ENCODE measurements around the gene LRRC32. TPM values are rescaled to one million over a fixed set of nuclear protein-coding genes. Genes with fewer than 3 reads are reported as not detected.
A peak's percentile ranks its signal among the peaks of the same experiment; 100 is the strongest.

The LRRC32 gene
- total RNA-seq, 2 experiments from 2014 or later = 4.7 to 5.7 TPM

DNA sequence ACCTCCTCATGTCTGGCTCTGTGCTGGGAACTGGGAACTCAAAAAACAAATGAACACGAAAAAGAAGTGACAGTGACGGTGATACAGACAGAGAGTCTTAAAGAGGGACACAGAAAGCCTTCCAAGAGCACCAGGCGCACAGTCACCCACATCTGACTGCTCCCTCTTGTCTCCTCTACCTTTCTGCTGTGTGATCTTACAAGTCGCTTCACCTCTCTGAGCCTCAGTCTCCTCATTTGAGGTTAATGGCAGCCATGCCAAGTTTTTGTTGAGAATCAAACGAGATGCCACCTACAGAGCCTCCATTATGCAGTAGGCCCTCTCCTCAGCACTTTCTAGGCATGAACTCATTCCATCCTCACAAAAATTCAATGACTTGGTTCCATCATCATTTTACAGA is 3.7 kb downstream of the LRRC32 start:
- ChIA-PET POLR2A (no interaction called here), CTCF (no interaction called here)
- Mint-ChIP-seq H3K4me1 (peaks cover 16% of the 10 kb centered on the region), H3K27me3 (peaks cover 26% of the 10 kb centered on the region), H3K9me3 (ENCODE audit: low read depth) (no peaks in the 10 kb centered on the region), H3K36me3 (ENCODE audit: low read depth) (no peaks in the 10 kb centered on the region), H3K4me3 (no peak overlapping the region), H3K27ac (no peak overlapping the region)
- DNase-seq (no peak), ATAC-seq (no peak)
- intact Hi-C loops (cut with DNase I, micrococcal nuclease) = no loop called here

DNA sequence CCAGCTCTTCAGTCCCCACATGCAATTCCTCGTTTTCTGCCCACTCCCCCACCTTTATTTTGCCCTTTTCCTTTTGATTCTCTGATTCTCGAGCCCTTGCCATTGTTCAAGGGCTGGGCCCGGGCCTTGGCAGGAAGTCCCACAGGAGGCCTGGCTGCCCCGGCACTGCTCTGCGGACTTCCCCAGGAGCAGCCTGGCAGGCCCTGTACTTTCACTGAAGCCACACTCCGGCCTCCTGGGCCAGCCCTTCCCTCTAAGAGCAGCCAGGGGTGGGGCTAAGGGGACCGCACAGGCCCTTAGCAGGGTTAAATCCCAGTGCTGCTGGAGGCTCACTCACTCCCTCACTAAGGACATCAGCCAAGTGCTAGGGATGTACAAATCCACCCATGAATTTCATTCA is 4.1 kb downstream of the LRRC32 start:
- Mint-ChIP-seq H3K27me3 (peaks cover 23% of the 10 kb centered on the region), H3K4me1 (peaks cover 16% of the 10 kb centered on the region), H3K36me3 (ENCODE audit: low read depth) (no peaks in the 10 kb centered on the region), H3K27ac (no peak overlapping the region), H3K9me3 (ENCODE audit: low read depth) (no peaks in the 10 kb centered on the region), H3K4me3 (no peak overlapping the region)
- ATAC-seq = no peak
- no peak for DNase-seq
- intact Hi-C loops (cut with DNase I, micrococcal nuclease) = no loop called here
- CTCF ChIA-PET = no interaction called here
- POLR2A ChIA-PET = no interaction called here

DNA sequence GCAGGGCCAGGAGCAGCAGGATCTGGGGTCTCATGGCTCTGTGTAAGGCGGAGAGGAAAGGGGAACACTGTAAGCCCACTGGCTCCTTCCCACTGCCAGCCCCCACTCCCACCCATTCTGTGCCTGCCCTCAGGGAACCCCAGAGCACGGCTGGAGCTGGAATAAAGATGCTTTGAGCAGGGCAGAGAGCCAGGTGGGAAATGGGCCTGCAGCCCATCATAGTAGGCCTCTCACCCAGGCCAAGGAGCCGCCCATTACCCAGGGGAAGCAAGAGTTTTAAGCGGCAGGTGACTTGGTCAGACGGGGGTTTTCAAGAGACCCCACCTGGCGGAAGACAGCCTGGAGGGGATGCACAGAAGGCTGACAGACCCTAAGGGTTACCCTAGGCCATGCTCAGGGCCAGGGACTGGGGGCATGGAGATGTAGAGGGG is 4.6 kb downstream of the LRRC32 start:
- DNase-seq (no peak), ATAC-seq (no peak)
- no peak overlapping the region for H3K27ac Mint-ChIP-seq
- ChIA-PET CTCF (no interaction called here), POLR2A (no interaction called here)
- peaks cover 19% of the 10 kb centered on the region for H3K27me3 Mint-ChIP-seq
- H3K4me1 Mint-ChIP-seq = peaks cover 16% of the 10 kb centered on the region
- intact Hi-C loops (cut with DNase I, micrococcal nuclease) = no loop called here
- no peaks in the 10 kb centered on the region for H3K36me3 Mint-ChIP-seq (ENCODE audit: low read depth)
- no peaks in the 10 kb centered on the region for H3K9me3 Mint-ChIP-seq (ENCODE audit: low read depth)
- no peak overlapping the region for H3K4me3 Mint-ChIP-seq

DNA sequence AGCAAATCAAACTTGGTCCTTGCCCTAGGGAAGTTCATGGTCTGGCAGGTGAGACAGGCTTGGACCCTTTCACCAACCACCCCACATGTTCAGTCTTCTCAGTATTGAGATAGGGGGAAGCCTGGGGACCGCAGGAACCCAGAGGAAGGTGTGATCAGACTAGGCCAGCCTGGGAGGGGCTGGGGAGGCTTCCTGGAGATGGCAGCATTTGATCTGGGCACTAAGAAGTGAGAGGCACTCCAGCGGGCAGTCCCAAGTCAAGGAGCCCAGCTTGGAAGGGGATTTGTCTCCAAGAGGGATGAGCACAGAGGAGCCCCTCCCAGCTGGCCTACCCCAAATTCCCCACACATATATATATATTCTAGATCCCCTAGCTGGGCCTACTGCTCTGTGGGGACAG is 5.4 kb downstream of the LRRC32 start:
- Mint-ChIP-seq H3K36me3 (ENCODE audit: low read depth) (no peaks in the 10 kb centered on the region), H3K27me3 (peaks cover 19% of the 10 kb centered on the region), H3K9me3 (ENCODE audit: low read depth) (no peaks in the 10 kb centered on the region), H3K4me3 (no peak overlapping the region), H3K4me1 (peaks cover 16% of the 10 kb centered on the region), H3K27ac (peak overlapping the region; percentile 58)
- ChIA-PET POLR2A (no interaction called here), CTCF (interaction anchor here (0.8 to 1.0 kb wide), 2 partner anchors 17 to 135 kb away, joined by 4 read pairs; no protein-coding TSS in a partner anchor)
- peak; percentile 21 for ATAC-seq
- no peak for DNase-seq
- intact Hi-C loops (cut with DNase I, micrococcal nuclease) = no loop called here

DNA sequence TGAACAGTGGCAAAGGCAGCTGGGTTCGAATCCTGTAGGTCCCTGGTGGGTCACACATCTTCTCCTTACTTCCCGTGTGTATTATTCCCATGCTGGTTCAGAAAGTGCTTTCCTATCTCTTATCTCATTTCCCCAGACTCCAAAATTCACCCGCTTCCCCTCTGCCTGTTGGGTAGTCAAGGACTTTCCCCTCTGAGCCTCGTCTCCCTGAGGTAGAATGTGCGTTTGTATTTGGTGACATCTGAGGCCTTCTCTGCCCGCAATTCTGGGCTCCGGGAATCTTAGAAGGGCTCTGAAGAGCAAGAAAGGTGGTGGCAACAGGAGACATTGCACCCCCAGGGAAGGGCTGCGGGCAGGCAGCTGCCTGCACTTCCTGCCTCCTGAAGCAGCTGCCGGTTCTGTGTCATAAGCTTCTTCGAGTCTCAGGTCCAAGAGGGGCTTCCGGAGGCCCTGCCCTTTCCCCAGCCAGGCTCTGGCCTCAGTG is 5.9 kb downstream of the LRRC32 start:
- Mint-ChIP-seq H3K27ac (peak overlapping the region; percentile 58), H3K9me3 (ENCODE audit: low read depth) (no peaks in the 10 kb centered on the region), H3K36me3 (ENCODE audit: low read depth) (no peaks in the 10 kb centered on the region), H3K27me3 (peaks cover 13% of the 10 kb centered on the region), H3K4me1 (peaks cover 12% of the 10 kb centered on the region), H3K4me3 (no peak overlapping the region)
- CTCF ChIA-PET = interaction anchor here (0.8 to 1.0 kb wide), 2 partner anchors 17 to 134 kb away, joined by 4 read pairs; no protein-coding TSS in a partner anchor
- intact Hi-C loops (cut with DNase I, micrococcal nuclease) = no loop called here
- POLR2A ChIA-PET = no interaction called here
- peak; percentile 48 for DNase-seq
- ATAC-seq = peak; percentile 84

DNA sequence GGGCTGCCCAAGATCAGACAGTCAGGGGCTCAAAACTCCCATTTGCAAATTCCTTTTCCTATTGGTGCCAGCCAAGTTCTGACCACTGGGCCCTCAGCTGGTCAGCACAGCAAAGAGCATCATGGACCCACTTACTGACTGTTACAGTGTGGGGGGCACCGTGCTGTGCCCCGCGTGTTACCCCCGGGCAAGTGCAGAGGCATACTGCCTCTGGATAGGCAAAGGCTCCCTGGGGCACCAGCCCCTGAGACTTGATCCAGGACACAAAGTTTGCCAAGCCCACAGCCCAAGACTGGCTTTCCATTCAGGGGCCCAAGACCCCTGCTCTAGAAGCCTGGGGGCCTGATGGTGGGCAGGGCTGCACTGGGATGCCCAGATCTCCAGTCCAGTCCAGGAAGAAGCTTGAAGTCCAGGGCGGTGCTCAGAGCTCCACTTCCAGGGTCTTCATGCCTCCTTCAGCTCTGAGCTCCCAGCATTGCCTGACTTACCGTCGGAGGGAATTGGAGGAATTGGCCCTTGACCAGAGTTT is 6.6 kb downstream of the LRRC32 start:
- no peaks in the 10 kb centered on the region for H3K36me3 Mint-ChIP-seq (ENCODE audit: low read depth)
- intact Hi-C loops (cut with DNase I, micrococcal nuclease) = no loop called here
- H3K4me3 Mint-ChIP-seq = no peak overlapping the region
- DNase-seq = no peak
- CTCF ChIA-PET = interaction anchor here (1.2 kb wide), 1 partner anchor 14 kb away, joined by 3 read pairs; no protein-coding TSS in a partner anchor
- no peaks in the 10 kb centered on the region for H3K9me3 Mint-ChIP-seq (ENCODE audit: low read depth)
- no peak for ATAC-seq
- H3K27me3 Mint-ChIP-seq = peaks cover 8% of the 10 kb centered on the region
- H3K4me1 Mint-ChIP-seq = peaks cover 12% of the 10 kb centered on the region
- POLR2A ChIA-PET = no interaction called here
- no peak overlapping the region for H3K27ac Mint-ChIP-seq

DNA sequence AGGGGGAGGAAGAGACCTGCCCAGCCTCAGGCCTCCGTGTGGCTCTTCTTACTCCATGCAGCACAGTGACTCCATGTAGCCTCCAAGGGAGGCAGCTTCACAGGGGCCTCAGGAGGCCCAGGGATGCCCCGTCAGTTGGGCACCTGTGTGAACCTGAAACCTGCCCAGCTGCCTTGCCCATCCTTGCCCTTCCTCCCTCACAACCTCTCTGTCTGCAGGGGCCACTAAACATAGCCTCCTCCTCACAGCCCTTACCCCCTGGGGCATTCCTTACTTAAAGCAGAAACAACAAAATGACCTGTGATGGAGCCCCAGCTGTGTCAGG is 7.1 kb downstream of the LRRC32 start:
- peaks cover 12% of the 10 kb centered on the region for H3K4me1 Mint-ChIP-seq
- no peaks in the 10 kb centered on the region for H3K9me3 Mint-ChIP-seq (ENCODE audit: low read depth)
- CTCF ChIA-PET = interaction anchor here (1.1 to 1.4 kb wide), 3 partner anchors 8 to 20 kb away, joined by 3 read pairs; no protein-coding TSS in a partner anchor
- DNase-seq (no peak), ATAC-seq (no peak)
- H3K27ac Mint-ChIP-seq = no peak overlapping the region
- H3K27me3 Mint-ChIP-seq = peaks cover 5% of the 10 kb centered on the region
- POLR2A ChIA-PET = no interaction called here
- intact Hi-C loops (cut with DNase I, micrococcal nuclease) = no loop called here
- no peak overlapping the region for H3K4me3 Mint-ChIP-seq
- no peaks in the 10 kb centered on the region for H3K36me3 Mint-ChIP-seq (ENCODE audit: low read depth)

DNA sequence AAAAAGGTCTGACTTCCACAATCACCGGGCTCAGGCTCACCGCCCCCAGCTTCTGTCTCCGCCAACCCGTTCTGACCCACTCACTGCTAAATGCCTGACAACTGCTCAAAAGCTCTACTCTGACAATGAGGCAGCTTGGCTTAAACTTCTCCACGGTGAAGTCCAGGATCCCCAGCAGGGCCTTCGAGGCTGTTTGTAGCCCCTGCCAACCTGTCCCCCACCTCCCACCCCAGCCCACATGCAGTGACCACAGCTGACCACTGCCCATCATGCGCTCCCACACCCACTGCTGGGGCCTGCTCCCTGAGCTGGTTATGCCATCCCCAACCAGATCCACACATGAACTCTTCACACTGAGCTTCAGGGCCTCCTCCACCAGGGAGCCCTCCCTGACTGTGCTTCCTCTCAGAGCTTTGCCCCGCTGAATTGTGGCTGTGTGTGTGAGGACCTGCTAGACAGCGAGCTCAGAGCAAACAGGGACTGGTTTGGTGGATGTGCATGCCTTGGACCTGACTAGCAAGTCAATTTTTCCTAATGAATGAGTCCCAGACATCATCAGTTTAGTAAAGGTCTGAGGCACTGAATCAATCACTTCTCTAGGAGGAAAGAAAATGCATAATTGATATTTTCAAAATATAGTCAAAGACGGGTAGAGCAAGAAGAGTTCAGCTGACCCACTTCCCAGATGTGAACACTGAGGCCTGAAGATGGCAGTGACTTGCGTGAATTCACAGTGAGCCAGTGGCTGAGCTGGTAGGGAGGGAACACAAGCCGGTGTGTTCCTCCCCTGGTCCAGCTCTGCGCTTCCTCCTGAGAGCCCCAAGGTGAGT is 7.7 kb downstream of the LRRC32 start:
- Mint-ChIP-seq H3K27ac (no peak overlapping the region), H3K9me3 (ENCODE audit: low read depth) (no peaks in the 10 kb centered on the region), H3K36me3 (ENCODE audit: low read depth) (no peaks in the 10 kb centered on the region), H3K4me3 (no peak overlapping the region), H3K27me3 (no peaks in the 10 kb centered on the region), H3K4me1 (peaks cover 12% of the 10 kb centered on the region)
- ChIA-PET POLR2A (no interaction called here), CTCF (interaction anchor here (0.5 to 1.4 kb wide), 4 partner anchors 8 to 58 kb away, joined by 3 read pairs; no protein-coding TSS in a partner anchor)
- intact Hi-C loops (cut with DNase I, micrococcal nuclease) = no loop called here
- DNase-seq = no peak
- no peak for ATAC-seq

DNA sequence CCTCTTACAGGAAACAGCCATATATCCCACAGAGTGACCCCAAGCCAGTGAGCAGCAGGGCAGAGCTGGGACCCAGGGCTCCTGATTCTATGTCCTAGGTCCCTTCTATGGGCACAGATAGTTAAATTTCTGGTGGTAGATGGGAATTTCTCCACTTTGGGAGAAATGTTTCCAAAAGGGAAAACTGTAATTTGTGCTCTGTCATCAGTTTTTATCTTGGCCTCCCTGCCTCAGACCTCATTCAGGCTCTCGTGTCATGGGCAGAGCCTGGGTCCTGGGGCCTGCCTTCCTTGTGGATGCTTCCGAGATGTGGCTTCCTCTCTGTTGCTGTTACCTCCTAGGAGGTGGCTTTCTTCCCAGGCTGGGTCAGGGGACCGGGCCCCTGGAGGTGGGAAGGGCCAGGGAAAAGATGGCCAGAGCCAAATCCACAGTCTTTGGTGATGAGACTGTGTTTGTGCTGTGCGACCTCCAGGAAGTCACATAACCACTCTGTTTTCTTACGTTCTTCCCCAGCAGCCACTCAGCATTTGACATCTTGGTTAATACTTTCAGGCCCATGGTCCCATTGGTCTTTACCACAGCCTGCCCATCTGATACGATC is 8.6 kb downstream of the LRRC32 start:
- DNase-seq (no peak), ATAC-seq (no peak)
- intact Hi-C loops (cut with DNase I, micrococcal nuclease) = no loop called here
- no peaks in the 10 kb centered on the region for H3K9me3 Mint-ChIP-seq (ENCODE audit: low read depth)
- ChIA-PET POLR2A (no interaction called here), CTCF (no interaction called here)
- H3K27ac Mint-ChIP-seq = no peak overlapping the region
- no peaks in the 10 kb centered on the region for H3K27me3 Mint-ChIP-seq
- H3K4me3 Mint-ChIP-seq = no peak overlapping the region
- peaks cover 12% of the 10 kb centered on the region for H3K4me1 Mint-ChIP-seq
- H3K36me3 Mint-ChIP-seq (ENCODE audit: low read depth) = no peaks in the 10 kb centered on the region

DNA sequence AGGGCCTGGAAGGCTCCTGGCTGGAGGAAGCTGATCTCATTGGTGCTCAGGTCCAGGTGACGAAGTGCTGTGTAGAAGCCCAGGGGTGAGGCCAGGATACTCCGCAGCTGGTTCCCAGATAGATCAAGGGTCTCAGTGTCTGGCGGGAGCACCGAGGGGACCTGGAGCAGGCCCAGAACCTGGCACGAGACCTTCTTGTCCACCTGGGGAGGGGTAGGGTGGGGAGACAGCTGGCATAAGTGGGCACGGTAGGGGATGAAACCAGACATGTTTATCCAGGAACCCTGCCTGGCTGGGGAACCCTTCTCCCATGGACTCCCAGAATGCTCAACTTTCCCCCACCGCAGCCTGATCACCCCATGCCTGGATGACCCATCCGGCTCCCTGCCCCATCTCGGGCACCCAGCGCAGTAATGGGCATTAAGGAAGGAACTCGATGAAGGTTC is 9.2 kb downstream of the LRRC32 start:
- DNase-seq (no peak), ATAC-seq (no peak)
- Mint-ChIP-seq H3K9me3 (ENCODE audit: low read depth) (no peaks in the 10 kb centered on the region), H3K4me3 (no peak overlapping the region), H3K27ac (no peak overlapping the region), H3K36me3 (ENCODE audit: low read depth) (no peaks in the 10 kb centered on the region), H3K27me3 (no peaks in the 10 kb centered on the region), H3K4me1 (peaks cover 12% of the 10 kb centered on the region)
- intact Hi-C loops (cut with DNase I, micrococcal nuclease) = no loop called here
- ChIA-PET CTCF (interaction anchor here (0.6 kb wide), 1 partner anchor 121 kb away, joined by 3 read pairs; no protein-coding TSS in a partner anchor), POLR2A (no interaction called here)

DNA sequence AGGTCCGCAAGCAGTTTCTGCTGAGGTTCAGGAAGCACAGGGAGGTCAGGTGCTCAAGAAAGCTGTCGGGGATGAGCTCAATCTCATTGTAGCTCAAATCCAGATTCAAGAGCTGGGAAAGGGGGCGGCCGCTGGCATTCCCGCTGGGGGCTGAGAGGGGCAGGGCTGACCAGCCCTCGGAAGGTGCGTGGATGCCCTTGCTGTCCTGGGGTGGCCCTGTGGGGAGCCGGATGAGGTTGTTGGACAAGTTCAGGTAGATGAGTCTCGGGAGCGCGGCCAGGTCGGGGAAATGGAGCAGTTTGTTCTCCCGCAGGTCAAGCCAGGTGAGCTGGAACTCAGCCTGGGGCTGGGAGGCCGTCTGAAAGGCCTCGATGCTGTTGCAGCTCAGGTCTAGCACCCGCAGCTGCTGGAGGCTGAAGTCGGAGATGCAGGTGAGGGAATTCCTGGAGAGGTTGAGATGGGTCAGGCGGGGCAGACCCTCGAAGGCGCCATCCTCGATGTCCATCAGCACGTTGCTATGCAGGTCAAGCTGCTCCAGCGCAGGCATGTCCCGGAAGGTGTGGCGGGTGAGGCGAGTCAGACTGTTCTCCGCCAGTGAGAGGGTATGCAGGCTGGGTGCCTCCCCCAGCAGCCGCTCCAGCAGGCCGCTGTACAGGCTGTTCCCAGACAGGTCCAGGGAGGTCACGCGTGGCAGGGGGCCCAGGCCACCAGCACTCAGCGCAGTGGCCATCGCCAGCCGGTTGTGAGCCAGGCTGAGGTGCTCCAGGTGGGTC is 9.8 kb downstream of the LRRC32 start:
- H3K9me3 Mint-ChIP-seq (ENCODE audit: low read depth) = no peaks in the 10 kb centered on the region
- no peaks in the 10 kb centered on the region for H3K36me3 Mint-ChIP-seq (ENCODE audit: low read depth)
- H3K4me1 Mint-ChIP-seq = peaks cover 12% of the 10 kb centered on the region
- ATAC-seq (no peak), DNase-seq (no peak)
- no peak overlapping the region for H3K27ac Mint-ChIP-seq
- CTCF ChIA-PET = interaction anchor here (0.6 kb wide), 1 partner anchor 120 kb away, joined by 3 read pairs; no protein-coding TSS in a partner anchor
- POLR2A ChIA-PET = no interaction called here
- intact Hi-C loops (cut with DNase I, micrococcal nuclease) = no loop called here
- H3K4me3 Mint-ChIP-seq = no peak overlapping the region
- H3K27me3 Mint-ChIP-seq = no peaks in the 10 kb centered on the region

Measured in activated CD4-positive, alpha-beta T cell treated with anti-CD3 and anti-CD28 coated beads for 36 hours (primary cell).